ENCODE results near the gene LARP1B. TPM values are rescaled to one million over a fixed set of nuclear protein-coding genes. Genes with fewer than 3 reads are reported as not detected.
"Not testable (repeated sequence)": the region's sequence is repeated elsewhere in the genome, so short reads cannot be mapped to it uniquely, and the experiment has no call there.

LARP1B gene
- total RNA-seq, 1 experiment from 2014 or later, result 14.8 TPM

- H3K4me2 ChIP-seq (ENCODE audit: low read length), result no peak overlapping the region
- DNase-seq (no peak), ATAC-seq (no peak)
- no peaks in the 10 kb centered on the region for H4K20me1 ChIP-seq (ENCODE audit: low read length)
- ChIA-PET CTCF (no interaction called here), POLR2A (ENCODE audit: unreplicated experiment) (no interaction called here)
- intact Hi-C loops (cut with micrococcal nuclease), result no loop called here
- H3K79me2 ChIP-seq (ENCODE audit: low read length), result no peaks in the 10 kb centered on the region
- no peaks in the 10 kb centered on the region for H3K27me3 ChIP-seq (ENCODE audit: low read length)
- H3K4me3 ChIP-seq (ENCODE audit: low read length), result no peak overlapping the region
- no peak overlapping the region for H3K27ac ChIP-seq (ENCODE audit: low read length)
- no peaks in the 10 kb centered on the region for H3K9me3 ChIP-seq (ENCODE audit: low read length)
- no peak overlapping the region for H2AFZ ChIP-seq (ENCODE audit: low read length)
- no peaks in the 10 kb centered on the region for H3K36me3 ChIP-seq (ENCODE audit: low read depth, low read length)
- no peak overlapping the region for H3K9ac ChIP-seq (ENCODE audit: low read length)
- TF ChIP-seq CTCF (conservative IDR thresholded peaks at IDR 0.05; ENCODE audit: low read depth, low read length) (no peak), EZH2 (IDR thresholded peaks at IDR 0.05; ENCODE audit: low read length, unreplicated experiment) (no peak), EZH2phosphoT487 (IDR thresholded peaks at IDR 0.05; ENCODE audit: borderline replicate concordance, low read length) (no peak)
- peaks cover 15% of the 10 kb centered on the region for H3K4me1 ChIP-seq (ENCODE audit: insufficient read depth, low read length)
- no peaks in the 10 kb centered on the region for H3F3A ChIP-seq (ENCODE audit: low read length, unreplicated experiment)
- H3K9me2 ChIP-seq (replicated peaks; ENCODE audit: low read length), result no peaks in the 10 kb centered on the region
- no TSS peak for BruUV-seq (replicated peaks)
These were observed 94.9 kb downstream of the LARP1B start for GRCh38 chr4:128155874-128156456.

DNA sequence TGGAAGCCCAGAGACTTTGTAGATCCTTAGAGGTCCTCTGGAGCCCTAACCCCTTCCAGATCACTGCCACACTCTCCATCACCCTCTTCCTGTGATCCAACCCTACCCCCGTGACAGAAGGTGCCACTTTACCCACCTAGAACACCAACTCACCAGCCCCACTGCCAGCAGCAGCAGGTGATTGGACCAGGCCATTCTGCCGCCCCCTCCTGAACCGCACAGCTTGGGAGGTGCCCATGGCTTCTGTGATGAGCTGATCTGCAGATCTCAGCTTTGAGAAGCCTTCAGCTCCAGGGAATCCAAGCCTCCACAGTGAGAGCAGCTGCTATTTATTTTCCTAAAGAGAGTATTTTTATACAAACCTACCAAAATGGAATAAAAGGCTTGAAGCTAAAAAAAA lies 95.4 kb downstream of the LARP1B start:
- H4K20me1 ChIP-seq (ENCODE audit: low read length); H3K27me3 ChIP-seq (ENCODE audit: low read length); ATAC-seq; CTCF ChIA-PET; H3F3A ChIP-seq (ENCODE audit: low read length, unreplicated experiment); H2AFZ ChIP-seq (ENCODE audit: low read length); H3K9me2 ChIP-seq (replicated peaks; ENCODE audit: low read length); H3K4me2 ChIP-seq (ENCODE audit: low read length); H3K27ac ChIP-seq (ENCODE audit: low read length); DNase-seq; H3K9ac ChIP-seq (ENCODE audit: low read length); POLR2A ChIA-PET (ENCODE audit: unreplicated experiment); H3K9me3 ChIP-seq (ENCODE audit: low read length); H3K4me3 ChIP-seq (ENCODE audit: low read length); H3K36me3 ChIP-seq (ENCODE audit: low read depth, low read length); BruUV-seq (replicated peaks); intact Hi-C loops (cut with micrococcal nuclease); H3K79me2 ChIP-seq (ENCODE audit: low read length): not testable (repeated sequence)
- peaks cover 15% of the 10 kb centered on the region for H3K4me1 ChIP-seq (ENCODE audit: insufficient read depth, low read length)

- DNase-seq (no peak), ATAC-seq (no peak)
- Histone ChIP-seq H3F3A (ENCODE audit: low read length, unreplicated experiment) (peaks cover 6% of the 10 kb centered on the region), H2AFZ (ENCODE audit: low read length) (no peak overlapping the region), H3K79me2 (ENCODE audit: low read length) (no peaks in the 10 kb centered on the region), H3K27ac (ENCODE audit: low read length) (no peak overlapping the region), H3K9me2 (replicated peaks; ENCODE audit: low read length) (no peaks in the 10 kb centered on the region), H3K4me3 (ENCODE audit: low read length) (no peak overlapping the region), H3K27me3 (ENCODE audit: low read length) (no peaks in the 10 kb centered on the region), H3K4me1 (ENCODE audit: insufficient read depth, low read length) (peaks cover 35% of the 10 kb centered on the region), H4K20me1 (ENCODE audit: low read length) (no peaks in the 10 kb centered on the region), H3K36me3 (ENCODE audit: low read depth, low read length) (no peaks in the 10 kb centered on the region), H3K9me3 (ENCODE audit: low read length) (no peaks in the 10 kb centered on the region), H3K4me2 (ENCODE audit: low read length) (no peak overlapping the region), H3K9ac (ENCODE audit: low read length) (no peak overlapping the region)
- POLR2A ChIA-PET (ENCODE audit: unreplicated experiment), result no interaction called here
- CTCF ChIA-PET, result no interaction called here
- BruUV-seq (replicated peaks), result no TSS peak
- intact Hi-C loops (cut with micrococcal nuclease), result no loop called here
- no peak for TF ChIP-seq CTCF (conservative IDR thresholded peaks at IDR 0.05; ENCODE audit: low read depth, low read length)
These were observed 97.8 kb downstream of the LARP1B start for GRCh38 chr4:128158894-128159293.
